CD8-positive, alpha-beta memory T cell (primary cell): ENCODE measurements around the gene FBLN5. TPM values are rescaled to one million over a fixed set of nuclear protein-coding genes. Genes with fewer than 3 reads are reported as not detected.

Experiments
- CTCF ChIA-PET: fragments of 350-600 bp; sonication (Branson Sonifier 250); formaldehyde crosslinking; loops from one replicate; lab custom pipeline; 2021; ENCODE audit warnings: antibody characterized with exemption; lab: Charles Lee
- POLR2A ChIA-PET: fragments of 350-600 bp; sonication (Branson Sonifier 250); formaldehyde crosslinking; loops from one replicate; lab custom pipeline; 2021; ENCODE audit warnings: antibody characterized with exemption; lab: Charles Lee
- DNase-seq, 5 donors: peaks; one replicate each; pipeline versions ENCODE4 v3.0.0 to v3.0.0-alpha.2; 2020 to 2022; ENCODE audit warnings: mixed read lengths in 1 of 5
- H3K27ac ChIP-seq: one replicate; pipeline ENCODE4 v1.7.0; 2013; ENCODE audit warnings: low read depth, mild to moderate bottlenecking, low read length, moderate library complexity
- H3K27me3 ChIP-seq: 2 replicates; pipeline ENCODE4 v1.7.0; 2013; ENCODE audit warnings: low read length, mild to moderate bottlenecking; ENCODE audit not compliant: insufficient read depth, poor library complexity, severe bottlenecking
- H3K36me3 ChIP-seq: 2 replicates; pipeline ENCODE4 v1.7.0; 2013; ENCODE audit warnings: mild to moderate bottlenecking, low read length, moderate library complexity; ENCODE audit not compliant: insufficient read depth
- H3K4me1 ChIP-seq: 2 replicates; pipeline ENCODE4 v1.7.0; 2013; ENCODE audit warnings: mild to moderate bottlenecking, low read length, moderate library complexity; ENCODE audit not compliant: insufficient read depth
- H3K4me3 ChIP-seq: 2 replicates; pipeline ENCODE4 v1.7.0; 2013; ENCODE audit warnings: mild to moderate bottlenecking, low read length
- H3K9me3 ChIP-seq: 2 replicates; pipeline ENCODE4 v1.7.0; 2013; ENCODE audit warnings: mild to moderate bottlenecking, low read length
- H3K27ac Mint-ChIP-seq, 8 donors: one replicate each; pipeline ENCODE4 v1.8.0; 2020 to 2021; ENCODE audit warnings: mixed read lengths in 8 of 8, mild to moderate bottlenecking in 6 of 8, inconsistent platforms in 3 of 8, moderate library complexity in 3 of 8
- H3K27me3 Mint-ChIP-seq, 2 donors: one replicate each; pipeline ENCODE4 v1.8.0; 2020 to 2021; ENCODE audit warnings: mixed read lengths in 2 of 2, mild to moderate bottlenecking in 1 of 2, moderate library complexity in 1 of 2
- H3K36me3 Mint-ChIP-seq, 3 donors: one replicate each; pipeline ENCODE4 v1.8.0; 2020 to 2021; ENCODE audit warnings: mixed read lengths in 3 of 3, inconsistent platforms in 1 of 3, mild to moderate bottlenecking in 1 of 3
- H3K4me1 Mint-ChIP-seq, 3 donors: one replicate each; pipeline ENCODE4 v1.8.0; 2020 to 2021; ENCODE audit warnings: mixed read lengths in 3 of 3, inconsistent platforms in 1 of 3, mild to moderate bottlenecking in 1 of 3
- H3K4me3 Mint-ChIP-seq, 7 donors: one replicate each; pipeline ENCODE4 v1.8.0; 2020 to 2021; ENCODE audit warnings: mixed read lengths in 7 of 7, mild to moderate bottlenecking in 6 of 7, moderate library complexity in 4 of 7, inconsistent platforms in 2 of 7
- H3K9me3 Mint-ChIP-seq, 5 donors: one replicate each; pipeline ENCODE4 v1.8.0; 2020 to 2022; ENCODE audit warnings: mixed read lengths in 5 of 5, mild to moderate bottlenecking in 3 of 5, moderate library complexity in 2 of 5, inconsistent platforms in 1 of 5
- polyA plus RNA-seq: library from polyadenylated mRNA; unstranded; fragments of 300-500 nt; fragmentation: Illumina TruSeq; gene quantifications from one replicate; pipeline ENCODE4 v1.2.3, GENCODE V29; 2021
- total RNA-seq, 2 experiments: library from RNA; stranded (reverse); gene quantifications; one replicate each; pipeline ENCODE4 v1.2.3, GENCODE V29; 2021

The FBLN5 gene
- total and polyA plus RNA-seq, 3 experiments from 2014 or later = 0.82 to 12.1 (median 0.96) TPM

GRCh38 chr14:91866511-91867295, 80.8 kb downstream of the FBLN5 start:
- ChIA-PET POLR2A (interaction anchor here (0.7 to 1.8 kb wide), 9 partner anchors 9 to 35 kb away, joined by 3 to 15 read pairs (median 6); no protein-coding TSS in a partner anchor), CTCF (interaction anchor here (1.0 to 3.5 kb wide), 8 partner anchors 8 to 70 kb away, joined by 3 to 13 read pairs (median 5); no protein-coding TSS in a partner anchor)
- Mint-ChIP-seq H3K36me3 (peaks cover 15 to 55% (median 25%) of the 10 kb centered on the region in 3 donors), H3K4me1 (peaks cover 72 to 81% (median 78%) of the 10 kb centered on the region in 3 donors), H3K27me3 (no peaks in the 10 kb centered on the region), H3K27ac (peak overlapping the region; percentile 97 to 100 (median 98)), H3K9me3 (no peaks in the 10 kb centered on the region), H3K4me3 (peak overlapping the region; percentile 97 to 100 (median 100))
- H3K27ac ChIP-seq = peak overlapping the region; percentile 38
- H3K36me3 ChIP-seq = no peaks in the 10 kb centered on the region
- H3K4me1 ChIP-seq = peaks cover 72% of the 10 kb centered on the region
- no peaks in the 10 kb centered on the region for H3K9me3 ChIP-seq
- no peaks in the 10 kb centered on the region for H3K27me3 ChIP-seq
- peak overlapping the region; percentile 69 for H3K4me3 ChIP-seq
- DNase-seq = no peak

DNA sequence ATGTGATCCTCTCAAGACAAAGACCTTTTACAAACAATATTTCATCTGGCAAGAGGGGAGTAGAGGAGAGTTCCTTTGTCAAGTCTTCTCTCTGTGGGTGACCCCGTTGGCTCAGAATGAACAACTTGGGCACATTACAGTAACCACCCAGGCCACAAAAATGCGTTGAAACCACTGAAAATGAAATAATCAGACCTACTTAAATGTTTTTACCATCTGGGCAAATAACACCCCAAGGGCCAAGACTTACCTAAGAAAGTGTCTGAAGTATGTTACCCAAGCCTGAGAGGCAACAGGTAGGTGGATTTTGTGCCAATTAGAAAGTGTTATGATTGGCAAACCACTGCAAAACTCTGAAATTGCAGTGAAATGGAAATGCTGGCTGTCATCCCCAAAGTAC, 81.4 kb downstream of the FBLN5 start:
- Mint-ChIP-seq H3K4me3 (peak overlapping the region; percentile 97 to 100 (median 100)), H3K36me3 (peaks cover 19 to 60% (median 28%) of the 10 kb centered on the region in 3 donors), H3K4me1 (peaks cover 70 to 81% (median 78%) of the 10 kb centered on the region in 3 donors), H3K9me3 (no peaks in the 10 kb centered on the region), H3K27ac (peak overlapping the region; percentile 97 to 100 (median 98)), H3K27me3 (no peaks in the 10 kb centered on the region)
- Histone ChIP-seq H3K9me3 (no peaks in the 10 kb centered on the region), H3K4me1 (peaks cover 72% of the 10 kb centered on the region), H3K27me3 (no peaks in the 10 kb centered on the region), H3K27ac (peak overlapping the region; percentile 38), H3K36me3 (peaks cover 5% of the 10 kb centered on the region), H3K4me3 (peak overlapping the region; percentile 69)
- CTCF ChIA-PET = interaction anchor here (1.7 to 3.5 kb wide), 4 partner anchors 17 to 46 kb away, joined by 3 to 13 read pairs (median 6); no protein-coding TSS in a partner anchor
- peak in 2 of 5 donors; percentile 36 to 41 for DNase-seq
- POLR2A ChIA-PET = interaction anchor here (1.3 to 1.8 kb wide), 4 partner anchors 11 to 19 kb away, joined by 5 to 11 read pairs (median 6); no protein-coding TSS in a partner anchor

DNA sequence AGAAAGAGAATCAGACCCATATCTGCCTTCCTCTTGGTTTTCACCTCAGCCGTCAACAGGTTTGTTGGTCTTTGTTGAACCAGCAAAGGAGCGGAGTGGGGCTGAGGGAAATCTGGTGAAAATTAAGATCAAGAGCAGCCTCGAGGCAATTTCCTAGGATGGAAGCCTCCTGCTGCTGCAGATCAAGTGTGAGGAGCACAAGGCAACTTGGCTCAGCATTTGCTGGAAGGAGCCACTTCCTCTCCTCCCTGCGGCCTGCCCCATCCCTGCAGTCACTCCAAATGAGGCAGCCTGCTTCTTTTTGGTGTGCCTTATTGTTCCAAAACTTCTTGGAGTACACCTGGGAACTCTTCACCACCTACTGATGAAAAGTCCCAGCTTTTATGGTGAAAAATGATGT, 85.1 kb downstream of the FBLN5 start:
- Mint-ChIP-seq H3K4me3 (peak overlapping the region; percentile 90 to 100 (median 97)), H3K27ac (peak overlapping the region; percentile 57 to 99 (median 90)), H3K36me3 (peaks cover 37 to 88% (median 42%) of the 10 kb centered on the region in 3 donors), H3K9me3 (peaks cover 0 to 1% (median 0%) of the 10 kb centered on the region in 5 donors), H3K27me3 (no peaks in the 10 kb centered on the region), H3K4me1 (peaks cover 70 to 81% (median 78%) of the 10 kb centered on the region in 3 donors)
- POLR2A ChIA-PET = interaction anchor here (4.0 kb wide), 1 partner anchor 10 kb away, joined by 22 read pairs; no protein-coding TSS in a partner anchor
- CTCF ChIA-PET = interaction anchor here (1.2 to 1.3 kb wide), 2 partner anchors 13 to 49 kb away, joined by 4 to 6 read pairs; no protein-coding TSS in a partner anchor
- H3K27me3 ChIP-seq = no peaks in the 10 kb centered on the region
- H3K4me3 ChIP-seq = peak overlapping the region; percentile 36
- peaks cover 34% of the 10 kb centered on the region for H3K36me3 ChIP-seq
- peaks cover 72% of the 10 kb centered on the region for H3K4me1 ChIP-seq
- no peak for DNase-seq
- H3K9me3 ChIP-seq = no peaks in the 10 kb centered on the region
- H3K27ac ChIP-seq = no peak overlapping the region

DNA sequence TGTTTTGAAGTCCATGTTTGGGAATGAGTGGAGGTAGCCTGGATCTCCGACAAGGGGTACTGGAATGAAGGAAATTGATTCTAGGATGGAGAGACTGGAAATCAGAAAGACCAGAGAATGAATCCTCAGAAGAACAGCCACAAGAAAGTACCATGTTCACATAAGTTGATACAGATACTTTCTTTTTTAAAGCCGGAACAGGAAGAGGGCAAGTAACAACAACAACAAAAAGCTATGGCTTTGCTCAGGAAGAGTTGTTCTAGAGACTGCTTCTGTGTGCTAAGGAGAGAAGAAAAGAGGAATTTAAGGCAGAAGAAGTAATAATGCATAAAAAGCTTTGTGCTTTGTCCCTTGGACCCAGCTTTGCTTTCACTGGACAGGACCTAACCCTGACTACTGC, 86.4 kb downstream of the FBLN5 start:
- H3K27me3 Mint-ChIP-seq = no peaks in the 10 kb centered on the region
- no peak overlapping the region for H3K27ac ChIP-seq
- H3K36me3 Mint-ChIP-seq = peaks cover 37 to 86% (median 43%) of the 10 kb centered on the region in 3 donors
- peaks cover 86% of the 10 kb centered on the region for H3K4me1 ChIP-seq
- H3K4me1 Mint-ChIP-seq = peaks cover 78 to 92% (median 89%) of the 10 kb centered on the region in 3 donors
- peaks cover 40% of the 10 kb centered on the region for H3K36me3 ChIP-seq
- peak in 2 of 5 donors; percentile 20 to 35 for DNase-seq
- H3K4me3 Mint-ChIP-seq = peak overlapping the region; percentile 70 to 86 (median 82)
- H3K9me3 Mint-ChIP-seq = peaks cover 0 to 1% (median 0%) of the 10 kb centered on the region in 5 donors
- peak overlapping the region; percentile 81 to 99 (median 92) for H3K27ac Mint-ChIP-seq
- ChIA-PET POLR2A (interaction anchor here (1.0 to 3.2 kb wide), 3 partner anchors 11 to 180 kb away, joined by 3 to 18 read pairs (median 6); no protein-coding TSS in a partner anchor), CTCF (interaction anchor here (0.8 to 1.4 kb wide), 2 partner anchors 19 to 50 kb away, joined by 3 to 6 read pairs; no protein-coding TSS in a partner anchor)
- no peaks in the 10 kb centered on the region for H3K9me3 ChIP-seq
- peak overlapping the region; percentile 51 for H3K4me3 ChIP-seq
- H3K27me3 ChIP-seq = no peaks in the 10 kb centered on the region

GRCh38 chr14:91860238-91860637, 87.3 kb downstream of the FBLN5 start:
- Mint-ChIP-seq H3K27ac (peak overlapping the region; percentile 77 to 99 (median 92)), H3K27me3 (no peaks in the 10 kb centered on the region), H3K9me3 (peaks cover 0 to 1% (median 0%) of the 10 kb centered on the region in 5 donors), H3K4me1 (peaks cover 86 to 98% (median 97%) of the 10 kb centered on the region in 3 donors), H3K36me3 (peaks cover 43 to 88% (median 48%) of the 10 kb centered on the region in 3 donors), H3K4me3 (peak overlapping the region; percentile 38 to 83 (median 75))
- H3K27me3 ChIP-seq = no peaks in the 10 kb centered on the region
- H3K9me3 ChIP-seq = no peaks in the 10 kb centered on the region
- no peak overlapping the region for H3K4me3 ChIP-seq
- DNase-seq = no peak
- peaks cover 41% of the 10 kb centered on the region for H3K36me3 ChIP-seq
- peaks cover 94% of the 10 kb centered on the region for H3K4me1 ChIP-seq
- H3K27ac ChIP-seq = no peak overlapping the region
- ChIA-PET CTCF (interaction anchor here (1.2 to 2.1 kb wide), 2 partner anchors 12 to 51 kb away, joined by 4 to 9 read pairs; no protein-coding TSS in a partner anchor), POLR2A (interaction anchor here (0.6 to 3.2 kb wide), 5 partner anchors 12 to 381 kb away, joined by 3 to 18 read pairs (median 4); no protein-coding TSS in a partner anchor)

- ChIA-PET CTCF (interaction anchor here (1.0 to 2.1 kb wide), 6 partner anchors 9 to 52 kb away, joined by 3 to 9 read pairs (median 4); partner anchors contain the start of gene TC2N), POLR2A (interaction anchor here (1.1 to 3.2 kb wide), 4 partner anchors 9 to 33 kb away, joined by 3 to 18 read pairs (median 8); partner anchors contain the start of gene TC2N)
- Mint-ChIP-seq H3K4me1 (peaks cover 89 to 99% (median 97%) of the 10 kb centered on the region in 3 donors), H3K4me3 (peak overlapping the region; percentile 37 to 81 (median 63)), H3K27me3 (no peaks in the 10 kb centered on the region), H3K36me3 (peaks cover 39 to 85% (median 42%) of the 10 kb centered on the region in 3 donors), H3K9me3 (peaks cover 0 to 1% (median 0%) of the 10 kb centered on the region in 5 donors), H3K27ac (peak overlapping the region; percentile 83 to 99 (median 91))
- DNase-seq = no peak
- H3K4me1 ChIP-seq = peaks cover 98% of the 10 kb centered on the region
- H3K9me3 ChIP-seq = no peaks in the 10 kb centered on the region
- H3K36me3 ChIP-seq = peaks cover 48% of the 10 kb centered on the region
- H3K27me3 ChIP-seq = no peaks in the 10 kb centered on the region
- no peak overlapping the region for H3K4me3 ChIP-seq
- H3K27ac ChIP-seq = no peak overlapping the region
Observed at GRCh38 chr14:91858536-91859275, 88.8 kb downstream of the FBLN5 start.

DNA sequence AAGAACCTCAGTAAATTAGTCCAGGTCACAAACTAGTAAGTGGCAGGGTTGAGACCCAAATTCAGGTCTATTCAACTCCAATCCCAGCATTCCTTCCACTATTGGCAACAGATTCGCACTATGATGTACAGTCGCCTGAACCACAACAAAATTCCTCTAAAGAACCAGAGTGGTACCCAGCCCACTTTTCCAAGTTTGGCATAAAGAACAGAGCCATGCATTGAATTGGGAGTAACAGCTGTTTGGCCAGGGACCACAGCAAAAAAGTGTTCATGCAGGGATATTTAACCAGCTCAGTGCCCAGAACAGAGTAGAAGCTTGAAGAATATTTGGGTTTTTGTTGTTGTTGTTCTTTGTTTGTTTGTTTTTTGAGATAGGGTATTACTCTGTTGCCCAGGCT, 89.9 kb downstream of the FBLN5 start:
- Mint-ChIP-seq H3K9me3 (peaks cover 0 to 1% (median 0%) of the 10 kb centered on the region in 5 donors), H3K4me1 (peaks cover 87 to 99% (median 97%) of the 10 kb centered on the region in 3 donors), H3K27ac (peak overlapping the region; percentile 35 to 99 (median 90)), H3K4me3 (peak overlapping the region in 4 of 7 donors; percentile 32 to 75 (median 66)), H3K27me3 (no peaks in the 10 kb centered on the region), H3K36me3 (peaks cover 31 to 83% (median 32%) of the 10 kb centered on the region in 3 donors)
- POLR2A ChIA-PET = interaction anchor here (0.6 to 1.8 kb wide), 2 partner anchors 10 to 73 kb away, joined by 7 to 13 read pairs; partner anchors contain the start of gene TC2N
- Histone ChIP-seq H3K36me3 (peaks cover 48% of the 10 kb centered on the region), H3K9me3 (no peaks in the 10 kb centered on the region), H3K27ac (no peak overlapping the region), H3K4me3 (no peak overlapping the region), H3K27me3 (no peaks in the 10 kb centered on the region), H3K4me1 (peaks cover 95% of the 10 kb centered on the region)
- CTCF ChIA-PET = no interaction called here
- no peak for DNase-seq
